ENCODE results near the gene NXNL2.

The NXNL2 gene

GRCh38 chr9:88580961-88581360, 46.0 kb downstream of the NXNL2 start:
- no peak for DNase-seq

GRCh38 chr9:88583901-88584596, 49.1 kb downstream of the NXNL2 start:
- DNase-seq = no peak

DNA sequence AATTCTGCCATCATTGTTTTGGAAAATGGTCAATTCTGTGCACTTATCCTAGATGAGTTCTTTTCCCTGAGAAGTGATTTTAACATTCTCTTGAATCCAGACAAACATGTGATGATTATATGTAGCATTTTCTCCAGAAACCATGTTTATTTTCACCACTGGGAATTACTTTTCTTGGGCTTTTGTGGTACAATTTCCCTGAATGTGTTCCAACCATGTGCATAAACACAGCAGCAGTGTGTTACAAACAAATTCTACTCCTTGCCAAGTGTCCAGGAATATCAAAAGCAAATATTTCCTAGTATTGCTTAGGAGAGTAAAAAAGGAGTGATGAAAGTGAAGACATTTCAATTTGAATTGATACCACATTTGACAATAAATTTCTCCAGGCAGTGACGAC, 50.4 kb downstream of the NXNL2 start:
- no peak for DNase-seq

DNA sequence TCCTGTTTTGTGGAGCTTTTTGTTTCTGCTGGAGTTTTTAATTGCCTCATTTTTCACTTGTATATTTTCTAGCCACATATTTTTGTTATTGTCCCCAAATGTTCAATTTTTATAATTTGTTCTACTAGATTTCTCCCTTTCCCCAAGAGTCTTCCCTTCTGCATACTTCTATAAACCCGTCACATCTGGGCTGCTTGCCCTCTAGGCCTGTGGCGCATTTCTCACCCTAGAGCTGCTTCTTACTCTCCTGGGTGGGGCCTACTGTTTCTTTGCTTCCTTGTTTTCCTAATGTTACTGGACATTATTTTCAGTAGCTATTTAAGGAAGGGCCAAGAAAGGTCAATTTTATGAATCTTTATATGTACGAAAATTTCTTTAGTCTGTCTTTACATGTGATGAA, 51.5 kb downstream of the NXNL2 start:
- no peak for DNase-seq

- no peak for DNase-seq
These were observed 52.2 kb downstream of the NXNL2 start for GRCh38 chr9:88587182-88587581.

GRCh38 chr9:88587885-88588649, 53.1 kb downstream of the NXNL2 start:
- no peak for DNase-seq

- DNase-seq = no peak
These were observed 54.7 kb downstream of the NXNL2 start for GRCh38 chr9:88589656-88590055.

- no peak for DNase-seq
These were observed 55.7 kb downstream of the NXNL2 start for GRCh38 chr9:88590558-88591146.

DNA sequence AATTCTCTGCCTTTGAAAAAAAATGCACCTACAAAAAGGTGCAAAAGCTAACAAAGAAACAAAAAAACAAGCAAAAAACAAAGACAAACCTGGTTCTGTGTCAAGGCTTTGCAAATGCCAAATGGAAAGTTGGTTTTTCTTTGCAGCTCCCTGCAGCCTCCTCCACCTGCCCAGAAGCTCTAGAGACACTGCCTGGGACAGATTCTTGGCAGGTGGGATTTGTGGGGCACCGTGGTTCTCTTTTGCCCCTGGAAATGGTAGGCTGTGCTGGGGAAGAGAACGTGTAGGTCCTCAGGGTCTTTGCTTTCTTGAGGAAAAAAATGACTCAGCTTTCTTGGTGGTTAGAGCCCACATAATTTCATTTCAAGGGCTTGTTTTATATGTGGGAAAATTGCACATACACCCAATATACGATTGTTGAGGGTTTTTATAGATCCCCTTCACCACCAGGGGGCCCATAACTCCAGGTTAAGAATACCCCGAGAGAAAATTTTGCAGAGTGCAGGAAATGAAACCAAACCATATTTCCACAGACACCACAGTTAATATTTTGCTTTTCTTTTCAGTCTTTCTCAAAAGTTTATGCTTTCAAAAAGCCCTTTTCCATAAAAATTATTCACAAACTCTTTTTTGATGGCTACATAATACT, 58.7 kb downstream of the NXNL2 start:
- DNase-seq = peak; percentile 80

All from eye (tissue), 1 donor.